ENCODE results near the gene E2F4.

Gene E2F4

DNA sequence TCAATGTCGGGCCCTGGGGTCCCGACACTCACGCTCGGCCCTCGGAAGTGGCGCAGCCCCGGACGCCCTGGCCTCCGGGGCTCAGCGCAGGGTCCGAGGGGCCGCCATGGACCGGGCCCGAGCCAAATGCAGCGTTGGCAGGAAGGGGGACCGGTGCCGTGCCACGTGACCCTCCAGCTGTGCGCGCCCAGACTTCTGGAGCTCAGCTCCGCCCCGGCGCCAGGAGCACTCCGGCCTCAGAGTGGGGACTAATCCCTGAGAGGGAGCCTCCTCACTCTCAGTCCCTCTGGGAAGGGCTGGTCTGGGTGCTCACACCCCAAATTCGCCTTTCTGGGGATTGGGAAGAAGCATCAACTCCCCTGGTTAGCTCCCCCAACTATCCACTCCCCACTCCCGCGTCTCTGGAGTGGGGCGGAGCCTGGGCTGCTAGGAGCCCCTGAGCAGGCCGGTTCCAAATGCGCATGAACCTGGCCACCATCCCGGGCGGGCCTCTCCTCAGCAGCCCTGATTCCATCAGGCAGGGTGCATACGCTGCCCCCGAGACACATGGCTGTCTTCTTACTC is 41.0 kb upstream of the E2F4 start, which contains the start of gene B3GNT9:
TSS of gene B3GNT9 (minus strand) at position 166 of the 564 bp plus-strand sequence. CDS start 513 bp downstream, outside the sequence.
- H3K4me3 ChIP-seq (ENCODE audit: low read depth, low read length), result peak within 1 kb of the TSS; percentile 58
- peak; percentile 43 for DNase-seq
- peaks cover 13% of the 10 kb centered on the region for H3K36me3 ChIP-seq (replicated peaks)
- peaks cover 5% of the 10 kb centered on the region for H3K27me3 ChIP-seq (replicated peaks)
- TF ChIP-seq, protein P1, sequence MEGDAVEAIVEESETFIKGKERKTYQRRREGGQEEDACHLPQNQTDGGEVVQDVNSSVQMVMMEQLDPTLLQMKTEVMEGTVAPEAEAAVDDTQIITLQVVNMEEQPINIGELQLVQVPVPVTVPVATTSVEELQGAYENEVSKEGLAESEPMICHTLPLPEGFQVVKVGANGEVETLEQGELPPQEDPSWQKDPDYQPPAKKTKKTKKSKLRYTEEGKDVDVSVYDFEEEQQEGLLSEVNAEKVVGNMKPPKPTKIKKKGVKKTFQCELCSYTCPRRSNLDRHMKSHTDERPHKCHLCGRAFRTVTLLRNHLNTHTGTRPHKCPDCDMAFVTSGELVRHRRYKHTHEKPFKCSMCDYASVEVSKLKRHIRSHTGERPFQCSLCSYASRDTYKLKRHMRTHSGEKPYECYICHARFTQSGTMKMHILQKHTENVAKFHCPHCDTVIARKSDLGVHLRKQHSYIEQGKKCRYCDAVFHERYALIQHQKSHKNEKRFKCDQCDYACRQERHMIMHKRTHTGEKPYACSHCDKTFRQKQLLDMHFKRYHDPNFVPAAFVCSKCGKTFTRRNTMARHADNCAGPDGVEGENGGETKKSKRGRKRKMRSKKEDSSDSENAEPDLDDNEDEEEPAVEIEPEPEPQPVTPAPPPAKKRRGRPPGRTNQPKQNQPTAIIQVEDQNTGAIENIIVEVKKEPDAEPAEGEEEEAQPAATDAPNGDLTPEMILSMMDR (IDR thresholded peaks at IDR 0.05; ENCODE audit: low read depth, low read length, missing control alignments), result no peak
- in situ Hi-C loops (cut with HindIII; ENCODE audit: low pct_ligation_motif_present, low sequenced_read_pairs), result no loop called here
- peak within 1 kb of the TSS; percentile 25 for H3K27ac ChIP-seq

DNA sequence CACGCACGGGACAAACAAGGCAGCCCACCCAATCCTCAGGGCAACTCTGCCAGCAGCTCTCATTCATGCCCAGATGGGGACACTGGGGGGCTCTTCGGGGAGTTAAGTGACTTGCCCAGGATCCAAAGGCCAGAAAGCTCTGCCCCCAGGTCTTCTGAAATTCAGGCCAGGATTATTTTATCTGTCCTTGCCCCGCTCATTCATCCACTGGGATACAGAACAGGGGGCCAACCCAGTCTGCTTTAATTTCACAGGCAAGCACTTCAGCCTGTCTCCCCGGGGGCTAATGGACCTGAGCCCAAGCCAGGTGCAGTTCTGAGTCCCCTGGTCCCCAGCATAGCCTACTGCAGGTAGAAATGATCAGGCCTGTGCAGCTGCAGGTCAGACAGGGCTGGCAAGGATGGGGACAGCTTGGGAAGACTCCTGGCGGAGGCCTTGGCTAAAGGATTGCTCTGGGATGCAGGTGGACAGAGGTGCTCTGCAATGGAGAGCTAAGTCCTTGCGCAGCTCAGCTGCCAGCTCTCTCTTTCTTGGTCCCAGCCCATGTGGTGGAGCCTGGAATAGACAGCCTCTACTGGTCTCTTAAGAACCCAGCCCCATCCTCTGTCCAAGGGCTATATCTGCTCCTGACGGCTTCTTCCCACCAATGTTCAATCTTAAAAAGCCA is 40.4 kb upstream of the E2F4 start:
- no peak for DNase-seq
- in situ Hi-C loops (cut with HindIII; ENCODE audit: low pct_ligation_motif_present, low sequenced_read_pairs), result no loop called here
- Histone ChIP-seq H3K27ac (no peak overlapping the region), H3K27me3 (replicated peaks) (peaks cover 6% of the 10 kb centered on the region), H3K4me3 (ENCODE audit: low read depth, low read length) (peak overlapping the region; percentile 58), H3K36me3 (replicated peaks) (peaks cover 7% of the 10 kb centered on the region)
- TF ChIP-seq, protein P1 (IDR thresholded peaks at IDR 0.05; ENCODE audit: low read depth, low read length, missing control alignments), result peak; percentile 10

DNA sequence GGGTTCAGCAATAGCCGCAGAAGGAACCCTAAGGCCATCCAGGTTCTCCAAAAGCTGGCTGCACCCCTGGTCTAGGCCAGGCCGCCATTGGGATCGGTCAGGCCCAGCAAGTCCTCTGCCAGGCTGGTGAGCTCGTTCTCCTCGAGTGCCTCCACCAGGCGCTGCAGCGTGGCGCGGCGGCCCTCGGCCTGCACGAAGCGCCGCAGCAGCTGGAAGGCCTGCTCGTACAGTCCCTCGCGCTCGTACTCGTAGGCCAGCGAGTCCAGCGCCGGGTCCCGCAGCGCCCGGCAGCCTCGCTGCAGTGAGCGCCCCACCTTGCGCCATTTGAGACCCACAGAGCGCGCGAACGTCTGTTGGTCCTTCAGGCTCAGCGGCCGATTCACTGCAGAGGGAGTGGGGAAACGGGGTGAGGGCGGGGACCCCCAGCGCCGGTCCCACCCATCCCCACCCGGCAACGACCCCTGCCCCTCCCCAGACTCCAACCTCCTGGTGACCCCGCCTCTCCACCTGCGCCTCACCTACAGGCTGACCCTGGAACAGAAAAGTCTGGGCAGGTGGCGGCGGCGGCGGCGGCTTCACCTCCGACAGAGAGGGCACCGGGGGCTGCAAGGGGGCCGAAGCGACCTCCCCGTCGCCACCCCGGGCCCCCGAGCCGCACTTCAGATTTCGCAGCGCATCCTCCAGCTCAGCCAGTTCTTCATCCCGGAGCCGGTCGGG is 37.2 kb upstream of the E2F4 start:
- peak overlapping the region; percentile 5 for H3K4me3 ChIP-seq (ENCODE audit: low read depth, low read length)
- in situ Hi-C loops (cut with HindIII; ENCODE audit: low pct_ligation_motif_present, low sequenced_read_pairs), result no loop called here
- TF ChIP-seq, protein P1 (IDR thresholded peaks at IDR 0.05; ENCODE audit: low read depth, low read length, missing control alignments), result no peak
- DNase-seq, result no peak
- H3K27me3 ChIP-seq (replicated peaks), result peaks cover 6% of the 10 kb centered on the region
- no peaks in the 10 kb centered on the region for H3K36me3 ChIP-seq (replicated peaks)
- H3K27ac ChIP-seq, result no peak overlapping the region

DNA sequence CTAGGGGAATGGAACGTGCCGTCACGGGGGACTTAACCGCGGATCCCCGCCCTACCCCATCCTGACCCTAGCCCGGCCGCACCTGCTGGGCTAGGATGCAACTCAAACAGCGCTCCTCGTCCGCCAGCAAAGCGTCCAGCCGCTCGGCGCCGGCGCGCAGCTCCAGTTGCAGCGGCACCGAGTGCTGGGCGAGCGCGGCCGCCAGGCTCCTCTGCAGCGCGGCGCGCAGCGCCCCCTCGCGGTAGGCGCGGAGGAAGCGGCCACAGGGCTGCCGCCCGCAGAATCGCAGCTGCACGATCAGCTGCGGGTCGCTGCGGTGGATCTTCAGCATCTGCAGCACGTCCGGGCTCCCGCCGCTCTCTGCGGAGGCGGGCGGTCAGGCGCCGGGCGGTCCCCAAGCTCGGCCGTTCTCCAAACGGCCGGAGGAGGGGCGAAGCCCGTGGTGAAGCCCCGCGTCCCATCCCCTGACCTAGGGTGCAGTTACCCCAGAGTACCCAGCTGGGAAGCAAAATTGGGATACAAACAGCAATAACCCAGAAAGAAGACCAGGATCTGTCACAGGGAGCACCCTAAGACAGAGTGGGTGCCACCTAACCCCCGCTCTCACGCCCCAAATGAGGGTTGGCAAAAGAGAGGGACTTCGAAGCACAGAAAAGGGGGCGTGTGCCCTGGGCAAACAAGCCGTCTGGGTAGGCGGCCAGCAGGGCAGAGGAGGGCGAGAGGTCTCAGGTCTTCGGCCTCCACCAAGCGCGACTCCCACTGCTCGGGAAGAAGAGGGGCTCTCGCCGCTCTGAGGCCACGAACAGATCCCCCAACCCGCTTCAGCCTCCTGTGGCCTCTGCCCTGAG is 36.4 kb upstream of the E2F4 start:
- TF ChIP-seq, protein P1 (IDR thresholded peaks at IDR 0.05; ENCODE audit: low read depth, low read length, missing control alignments), result peak; percentile 62
- H3K36me3 ChIP-seq (replicated peaks), result no peaks in the 10 kb centered on the region
- no peak overlapping the region for H3K27ac ChIP-seq
- peak; percentile 33 for DNase-seq
- peak overlapping the region; percentile 5 for H3K4me3 ChIP-seq (ENCODE audit: low read depth, low read length)
- in situ Hi-C loops (cut with HindIII; ENCODE audit: low pct_ligation_motif_present, low sequenced_read_pairs), result no loop called here
- peaks cover 6% of the 10 kb centered on the region for H3K27me3 ChIP-seq (replicated peaks)

DNA sequence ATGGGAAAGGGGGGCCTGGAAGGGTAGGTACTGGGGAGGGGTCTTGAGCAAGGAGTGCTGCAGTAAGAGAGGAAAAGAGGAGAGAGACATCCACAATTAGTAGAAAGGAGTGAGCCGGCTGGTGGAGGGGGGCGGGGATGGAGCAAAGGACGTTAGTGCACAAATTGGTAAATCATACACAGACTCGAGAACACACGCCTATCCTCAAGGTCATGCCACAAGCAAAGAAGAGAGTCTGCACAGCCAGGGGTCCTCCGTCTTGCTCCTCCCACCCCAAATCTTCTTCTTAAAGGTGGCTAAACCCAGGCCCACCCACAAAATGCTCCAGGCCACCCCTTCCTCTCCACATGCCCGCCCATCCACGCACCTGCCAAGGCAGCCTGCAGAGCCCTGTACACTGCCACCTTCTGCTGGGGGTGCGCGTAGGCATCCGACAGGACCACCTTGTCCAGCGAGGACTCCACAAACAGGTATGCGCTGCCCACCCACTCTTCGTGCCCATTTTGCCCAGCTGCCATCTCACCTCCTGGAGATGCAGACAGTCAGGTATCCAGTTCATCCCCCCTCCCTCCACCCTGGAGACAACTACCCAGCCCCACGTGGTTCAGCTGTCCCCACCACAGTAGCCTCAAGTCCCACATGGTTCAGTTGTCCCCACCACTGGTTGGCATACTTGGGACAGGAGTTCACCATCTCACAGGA is 35.7 kb upstream of the E2F4 start:
- TF ChIP-seq, protein P1 (IDR thresholded peaks at IDR 0.05; ENCODE audit: low read depth, low read length, missing control alignments), result no peak
- Histone ChIP-seq H3K36me3 (replicated peaks) (no peaks in the 10 kb centered on the region), H3K27me3 (replicated peaks) (peaks cover 6% of the 10 kb centered on the region), H3K4me3 (ENCODE audit: low read depth, low read length) (no peak overlapping the region), H3K27ac (no peak overlapping the region)
- in situ Hi-C loops (cut with HindIII; ENCODE audit: low pct_ligation_motif_present, low sequenced_read_pairs), result no loop called here
- no peak for DNase-seq
